HEK293T (cell line): Measurements from ENCODE around the gene ANGPTL3.
"Not testable (repeated sequence)": the region's sequence is repeated elsewhere in the genome, so short reads cannot be mapped to it uniquely, and the experiment has no call there.

ENCODE experiments used
- CTCF ChIA-PET: fragments of 350-600 bp; formaldehyde crosslinking; extraction: SDS; loops from one replicate; lab custom pipeline; 2021; ENCODE audit warnings: antibody characterized with exemption, inconsistent platforms; lab: Yijun Ruan, JAX
- POLR2A ChIA-PET: fragments of 350-600 bp; formaldehyde crosslinking; extraction: SDS; loops from one replicate; lab custom pipeline; 2020; ENCODE audit warnings: antibody characterized with exemption, inconsistent platforms; lab: Yijun Ruan, JAX
- DNase-seq: peaks from one replicate; pipeline ENCODE4 v3.0.0; 2012; ENCODE audit warnings: mixed read lengths; ENCODE audit errors: extremely low spot score
- ARNT ChIP-seq: fragments of 450-650 bp; IDR thresholded peaks from 2 replicates; pipeline ENCODE4 v1.6.1; 2017; ENCODE audit warnings: mild to moderate bottlenecking
- BHLHE40 ChIP-seq: fragments of 450-650 bp; IDR thresholded peaks from 2 replicates; pipeline ENCODE4 v1.6.1; 2016; ENCODE audit warnings: mild to moderate bottlenecking, moderate library complexity, borderline replicate concordance
- CTBP1 ChIP-seq: fragments of 450-650 bp; IDR thresholded peaks from 2 replicates; pipeline ENCODE4 v1.6.1; 2016; ENCODE audit warnings: borderline replicate concordance
- ELF4 ChIP-seq: fragments of 450-650 bp; IDR thresholded peaks from 2 replicates; pipeline ENCODE4 v1.6.1; 2017; ENCODE audit warnings: antibody characterized with exemption
- FOXA1 ChIP-seq: fragments of 450-650 bp; IDR thresholded peaks from 2 replicates; pipeline ENCODE4 v1.6.1; 2016; ENCODE audit warnings: mild to moderate bottlenecking
- FOXK2 ChIP-seq: fragments of 450-650 bp; IDR thresholded peaks from 2 replicates; pipeline ENCODE4 v1.6.1; 2016; ENCODE audit warnings: mild to moderate bottlenecking
- FOXM1 ChIP-seq: fragments of 450-650 bp; IDR thresholded peaks from 2 replicates; pipeline ENCODE4 v1.6.1; 2017; ENCODE audit warnings: mild to moderate bottlenecking, borderline replicate concordance
- HDGF ChIP-seq: fragments of 450-650 bp; IDR thresholded peaks from 2 replicates; pipeline ENCODE4 v1.6.1; 2017; ENCODE audit warnings: antibody characterized with exemption, borderline replicate concordance
- L3MBTL2 ChIP-seq: fragments of 450-650 bp; conservative IDR thresholded peaks from 2 replicates; pipeline ENCODE4 v1.6.1; 2016; ENCODE audit warnings: mild to moderate bottlenecking
- LEF1 ChIP-seq: fragments of 450-650 bp; IDR thresholded peaks from 2 replicates; pipeline ENCODE4 v1.6.1; 2017; ENCODE audit warnings: mild to moderate bottlenecking, borderline replicate concordance
- NFRKB ChIP-seq: fragments of 450-650 bp; IDR thresholded peaks from 2 replicates; pipeline ENCODE4 v1.6.1; 2016; ENCODE audit warnings: mild to moderate bottlenecking, moderate library complexity
- PKNOX1 ChIP-seq: fragments of 450-650 bp; IDR thresholded peaks from 2 replicates; pipeline ENCODE4 v1.6.1; 2016
- SP1 ChIP-seq: fragments of 450-650 bp; IDR thresholded peaks from 2 replicates; pipeline ENCODE4 v1.6.1; 2017
- SUZ12 ChIP-seq: fragments of 450-650 bp; IDR thresholded peaks from 2 replicates; pipeline ENCODE4 v1.6.1; 2016; ENCODE audit warnings: mild to moderate bottlenecking
- TARDBP ChIP-seq: fragments of 450-650 bp; IDR thresholded peaks from 2 replicates; pipeline ENCODE4 v1.6.1; 2016
- ZNF384 ChIP-seq: fragments of 450-650 bp; IDR thresholded peaks from 2 replicates; pipeline ENCODE4 v1.6.1; 2016

ANGPTL3 gene

GRCh38 chr1:62597281-62597680 is at the start of gene ANGPTL3:
Gene ANGPTL3 (plus strand): TSS chr1:62597520. CDS start chr1:62597567, 47 bp downstream.
- TF ChIP-seq SUZ12 (no peak), PKNOX1 (no peak), FOXA1 (no peak), TARDBP (no peak), SP1 (no peak), ELF4 (no peak), ZNF384 (no peak), ARNT (no peak), FOXK2 (no peak), NFRKB (no peak), LEF1 (no peak), CTBP1 (no peak), HDGF (no peak), BHLHE40 (no peak)
- ChIA-PET CTCF (no interaction called here), POLR2A (no interaction called here)
- no peak for DNase-seq

- TF ChIP-seq PKNOX1 (peak; percentile 92), FOXK2 (no peak)
- POLR2A ChIA-PET, result no interaction called here
- no peak for DNase-seq
- CTCF ChIA-PET, result no interaction called here
Observed at GRCh38 chr1:62561306-62561705, 36.0 kb upstream of the ANGPTL3 start.

GRCh38 chr1:62567182-62567581 is 30.1 kb upstream of the ANGPTL3 start:
- DNase-seq, POLR2A ChIA-PET, CTCF ChIA-PET: not testable (repeated sequence)

GRCh38 chr1:62567926-62568325 is 29.4 kb upstream of the ANGPTL3 start:
- POLR2A ChIA-PET, result not testable (repeated sequence)

GRCh38 chr1:62571517-62571916 is 25.8 kb upstream of the ANGPTL3 start:
- CTCF ChIA-PET, result not testable (repeated sequence)

More at GRCh38 chr1:62567926-62568325, 29.4 kb upstream of the ANGPTL3 start:
- CTCF ChIA-PET, DNase-seq: not testable (repeated sequence)

GRCh38 chr1:62572476-62572875 is 24.8 kb upstream of the ANGPTL3 start:
- TF ChIP-seq NFRKB (no peak), BHLHE40 (no peak), SUZ12 (no peak), ZNF384 (no peak)
- ChIA-PET POLR2A (no interaction called here), CTCF (no interaction called here)
- DNase-seq, result no peak

More at GRCh38 chr1:62571517-62571916, 25.8 kb upstream of the ANGPTL3 start:
- DNase-seq, POLR2A ChIA-PET: not testable (repeated sequence)

- DNase-seq, result no peak
- POLR2A ChIA-PET, result no interaction called here
- TF ChIP-seq ELF4, result no peak
- TF ChIP-seq SUZ12, result no peak
- no peak for TF ChIP-seq HDGF
- TF ChIP-seq PKNOX1, result no peak
- no peak for TF ChIP-seq BHLHE40
- no peak for TF ChIP-seq FOXA1
- no peak for TF ChIP-seq FOXM1
- no peak for TF ChIP-seq ARNT
- TF ChIP-seq LEF1, result no peak
- no peak for TF ChIP-seq ZNF384
- TF ChIP-seq NFRKB, result no peak
- TF ChIP-seq TARDBP, result no peak
- TF ChIP-seq L3MBTL2, result no peak
- no peak for TF ChIP-seq CTBP1
- TF ChIP-seq SP1, result no peak
- TF ChIP-seq FOXK2, result no peak
- CTCF ChIA-PET, result no interaction called here
Observed at GRCh38 chr1:62573675-62574074, 23.6 kb upstream of the ANGPTL3 start.

- DNase-seq, result no peak
- ChIA-PET POLR2A (no interaction called here), CTCF (no interaction called here)
- TF ChIP-seq HDGF (no peak), ZNF384 (no peak), NFRKB (no peak), LEF1 (no peak), ARNT (no peak), CTBP1 (no peak), TARDBP (no peak), SUZ12 (no peak), SP1 (no peak), FOXA1 (no peak)
Observed at GRCh38 chr1:62585469-62586155, 11.7 kb upstream of the ANGPTL3 start.
